ENCODE data around the gene ZSCAN10. TPM values are rescaled to one million over a fixed set of nuclear protein-coding genes. Genes with fewer than 3 reads are reported as not detected.
A peak's percentile ranks its signal among the peaks of the same experiment; 100 is the strongest.

The ZSCAN10 gene
- total RNA-seq, 2 experiments from 2014 or later: 0.36 to 0.56 TPM

DNA sequence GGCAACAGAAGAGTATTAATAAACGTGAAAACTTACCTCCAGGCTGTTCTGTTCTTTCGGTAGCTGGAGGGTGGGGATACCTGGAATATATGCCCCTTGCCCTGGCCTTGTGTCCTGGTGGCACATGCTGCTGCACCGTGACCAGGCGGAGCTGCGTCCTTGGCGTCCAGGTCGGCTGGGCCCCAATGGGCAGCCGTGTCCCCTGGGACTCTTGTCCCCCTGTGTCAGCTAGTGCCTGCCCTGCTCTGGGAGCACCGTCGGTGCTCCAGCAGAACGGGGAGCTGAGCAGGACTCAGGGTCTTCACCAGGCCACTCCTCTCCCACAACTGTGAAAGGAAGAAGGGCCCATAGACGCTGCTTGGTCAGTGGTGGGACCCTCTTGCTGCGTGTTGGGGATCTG is 43.7 kb upstream of the ZSCAN10 start:
- intact Hi-C loops (cut with DNase I, micrococcal nuclease): no loop called here
- Mint-ChIP-seq H3K27ac (no peak overlapping the region), H3K9me3 (no peaks in the 10 kb centered on the region), H3K4me1 (ENCODE audit: low read depth) (no peaks in the 10 kb centered on the region), H3K36me3 (ENCODE audit: low read depth) (peaks cover 30% of the 10 kb centered on the region), H3K27me3 (no peaks in the 10 kb centered on the region), H3K4me3 (no peak overlapping the region)
- DNase-seq (peak in 1 of 14 experiments; percentile 10), ATAC-seq (ENCODE audit: poor library complexity) (no peak)
- TF ChIP-seq, protein P1, sequence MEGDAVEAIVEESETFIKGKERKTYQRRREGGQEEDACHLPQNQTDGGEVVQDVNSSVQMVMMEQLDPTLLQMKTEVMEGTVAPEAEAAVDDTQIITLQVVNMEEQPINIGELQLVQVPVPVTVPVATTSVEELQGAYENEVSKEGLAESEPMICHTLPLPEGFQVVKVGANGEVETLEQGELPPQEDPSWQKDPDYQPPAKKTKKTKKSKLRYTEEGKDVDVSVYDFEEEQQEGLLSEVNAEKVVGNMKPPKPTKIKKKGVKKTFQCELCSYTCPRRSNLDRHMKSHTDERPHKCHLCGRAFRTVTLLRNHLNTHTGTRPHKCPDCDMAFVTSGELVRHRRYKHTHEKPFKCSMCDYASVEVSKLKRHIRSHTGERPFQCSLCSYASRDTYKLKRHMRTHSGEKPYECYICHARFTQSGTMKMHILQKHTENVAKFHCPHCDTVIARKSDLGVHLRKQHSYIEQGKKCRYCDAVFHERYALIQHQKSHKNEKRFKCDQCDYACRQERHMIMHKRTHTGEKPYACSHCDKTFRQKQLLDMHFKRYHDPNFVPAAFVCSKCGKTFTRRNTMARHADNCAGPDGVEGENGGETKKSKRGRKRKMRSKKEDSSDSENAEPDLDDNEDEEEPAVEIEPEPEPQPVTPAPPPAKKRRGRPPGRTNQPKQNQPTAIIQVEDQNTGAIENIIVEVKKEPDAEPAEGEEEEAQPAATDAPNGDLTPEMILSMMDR (IDR thresholded peaks at IDR 0.05): no peak
- no peaks in the 10 kb centered on the region for H3K27me3 ChIP-seq (ENCODE audit: control insufficient read depth in 1 of 2, insufficient read depth in 2 of 2, low read length in 2 of 2)
- no peak overlapping the region for H3K27ac ChIP-seq (ENCODE audit: low read depth in 1 of 2, low read length in 2 of 2)
- no peak overlapping the region for H3K4me3 ChIP-seq (ENCODE audit: low read length)
- CTCF ChIA-PET: interaction anchor here (0.5 kb wide), 1 partner anchor 34 kb away, joined by 5 read pairs; no protein-coding TSS in a partner anchor
- no peaks in the 10 kb centered on the region for H3K9me3 ChIP-seq (ENCODE audit: control insufficient read depth in 1 of 2, insufficient read depth in 1 of 2, low read length in 2 of 2)
- no peaks in the 10 kb centered on the region for H3K4me1 ChIP-seq (ENCODE audit: insufficient read depth, low read length)
- peaks cover 39% of the 10 kb centered on the region for H3K36me3 ChIP-seq (ENCODE audit: insufficient read depth, low read length)
- POLR2A ChIA-PET: no interaction called here

DNA sequence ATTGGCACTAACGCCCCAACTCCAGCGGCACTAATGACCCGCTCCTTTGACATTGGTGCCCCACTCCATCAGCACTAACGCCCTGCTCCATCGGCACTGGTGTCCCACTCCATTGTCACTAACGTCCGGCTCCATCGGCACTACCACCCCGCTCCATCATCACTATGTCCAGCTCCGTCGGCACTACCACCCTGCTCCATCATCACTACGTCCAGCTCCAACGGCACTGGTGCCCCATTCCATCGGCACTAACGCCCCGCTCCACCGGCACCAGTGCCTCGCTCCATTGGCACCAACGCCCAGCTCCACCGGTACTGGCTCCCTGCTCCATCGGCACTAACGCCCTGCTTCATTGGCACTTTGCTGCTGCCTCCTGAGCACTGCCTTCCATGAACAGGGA is 43.2 kb upstream of the ZSCAN10 start:
- ChIA-PET POLR2A (no interaction called here), CTCF (interaction anchor here (0.5 kb wide), 1 partner anchor 34 kb away, joined by 5 read pairs; no protein-coding TSS in a partner anchor)
- H3K27ac Mint-ChIP-seq: no peak overlapping the region
- TF ChIP-seq, protein P1 (IDR thresholded peaks at IDR 0.05): no peak
- H3K4me3 Mint-ChIP-seq: peak overlapping the region; percentile 66
- Histone ChIP-seq H3K27me3 (ENCODE audit: control insufficient read depth in 1 of 2, insufficient read depth in 2 of 2, low read length in 2 of 2) (no peaks in the 10 kb centered on the region), H3K4me3 (ENCODE audit: low read length) (no peak overlapping the region), H3K4me1 (ENCODE audit: insufficient read depth, low read length) (no peaks in the 10 kb centered on the region), H3K9me3 (ENCODE audit: control insufficient read depth in 1 of 2, insufficient read depth in 1 of 2, low read length in 2 of 2) (no peaks in the 10 kb centered on the region), H3K36me3 (ENCODE audit: insufficient read depth, low read length) (peaks cover 39% of the 10 kb centered on the region), H3K27ac (ENCODE audit: low read depth in 1 of 2, low read length in 2 of 2) (no peak overlapping the region)
- DNase-seq (peak in 1 of 14 experiments; percentile 10), ATAC-seq (ENCODE audit: poor library complexity) (no peak)
- peaks cover 35% of the 10 kb centered on the region for H3K36me3 Mint-ChIP-seq (ENCODE audit: low read depth)
- H3K9me3 Mint-ChIP-seq: no peaks in the 10 kb centered on the region
- intact Hi-C loops (cut with DNase I, micrococcal nuclease): no loop called here
- no peaks in the 10 kb centered on the region for H3K27me3 Mint-ChIP-seq
- no peaks in the 10 kb centered on the region for H3K4me1 Mint-ChIP-seq (ENCODE audit: low read depth)

DNA sequence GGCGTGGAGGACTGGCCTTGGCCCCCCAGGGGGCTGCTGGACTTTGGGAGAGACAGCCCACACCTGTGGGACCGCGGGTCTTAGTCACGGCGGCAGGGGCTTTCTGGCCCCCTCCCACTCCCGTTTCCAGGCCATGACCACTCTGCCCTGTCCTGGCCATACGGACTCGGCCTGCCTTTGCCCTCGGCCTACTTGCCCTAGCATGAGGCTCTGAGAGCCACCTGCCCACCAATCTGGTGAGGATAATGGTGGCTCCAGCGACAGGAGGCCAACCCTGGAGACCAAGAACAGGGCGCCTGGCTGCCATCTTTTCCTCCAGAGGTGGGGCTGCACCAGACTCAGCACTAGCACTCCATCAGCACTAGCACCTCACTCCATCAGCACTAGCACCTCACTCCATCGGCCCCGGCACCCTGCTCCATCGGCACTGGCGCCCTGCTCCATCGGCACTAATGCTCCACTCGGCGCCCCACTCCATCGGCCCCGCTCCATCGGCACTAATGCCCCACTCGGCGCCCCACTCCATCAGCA is 42.8 kb upstream of the ZSCAN10 start:
- H3K27me3 ChIP-seq (ENCODE audit: control insufficient read depth in 1 of 2, insufficient read depth in 2 of 2, low read length in 2 of 2): no peaks in the 10 kb centered on the region
- peaks cover 37% of the 10 kb centered on the region for H3K36me3 Mint-ChIP-seq (ENCODE audit: low read depth)
- peaks cover 39% of the 10 kb centered on the region for H3K36me3 ChIP-seq (ENCODE audit: insufficient read depth, low read length)
- ChIA-PET POLR2A (no interaction called here), CTCF (no interaction called here)
- H3K27ac Mint-ChIP-seq: no peak overlapping the region
- intact Hi-C loops (cut with DNase I, micrococcal nuclease): no loop called here
- no peaks in the 10 kb centered on the region for H3K9me3 Mint-ChIP-seq
- H3K9me3 ChIP-seq (ENCODE audit: control insufficient read depth in 1 of 2, insufficient read depth in 1 of 2, low read length in 2 of 2): no peaks in the 10 kb centered on the region
- ATAC-seq (ENCODE audit: poor library complexity): no peak
- no peak overlapping the region for H3K4me3 ChIP-seq (ENCODE audit: low read length)
- DNase-seq: peak in 1 of 14 experiments; percentile 17
- H3K4me1 ChIP-seq (ENCODE audit: insufficient read depth, low read length): no peaks in the 10 kb centered on the region
- TF ChIP-seq, protein P1 (IDR thresholded peaks at IDR 0.05): no peak
- no peaks in the 10 kb centered on the region for H3K27me3 Mint-ChIP-seq
- H3K4me3 Mint-ChIP-seq: no peak overlapping the region
- H3K27ac ChIP-seq (ENCODE audit: low read depth in 1 of 2, low read length in 2 of 2): no peak overlapping the region
- H3K4me1 Mint-ChIP-seq (ENCODE audit: low read depth): peaks cover 2% of the 10 kb centered on the region
